Smooth muscle cell (in vitro differentiated cells): Measurements from ENCODE around the gene UBE2Z. TPM values are rescaled to one million over a fixed set of nuclear protein-coding genes. Genes with fewer than 3 reads are reported as not detected.

ENCODE experiments used
- DNase-seq: peaks from one replicate; lab custom pipeline; 2025; ENCODE audit not compliant: unreplicated experiment; lab: John Stamatoyannopoulos, UW
- H2AFZ ChIP-seq: fragments of 200-600 bp; sonication (generic); 2 replicates; pipeline ENCODE4 v1.6.0; 2016; ENCODE audit warnings: antibody characterized with exemption, low read depth, mild to moderate bottlenecking
- H3F3A ChIP-seq: fragments of 200-600 bp; sonication (generic); 2 replicates; pipeline ENCODE4 v1.6.0; 2017; ENCODE audit warnings: antibody characterized with exemption, low read depth
- H3K27ac ChIP-seq: fragments of 200-600 bp; sonication (generic); 2 replicates; pipeline ENCODE4 v1.5.1; 2016; ENCODE audit warnings: low read depth, mild to moderate bottlenecking
- H3K27me3 ChIP-seq: fragments of 200-600 bp; sonication (generic); 2 replicates; pipeline ENCODE4 v1.6.1; 2016; ENCODE audit warnings: low read depth, mild to moderate bottlenecking
- H3K36me3 ChIP-seq: fragments of 200-600 bp; sonication (generic); 2 replicates; pipeline ENCODE4 v1.5.1; 2016; ENCODE audit warnings: low read depth
- H3K4me1 ChIP-seq: fragments of 200-600 bp; sonication (generic); 2 replicates; pipeline ENCODE4 v1.5.1; 2016; ENCODE audit warnings: low read depth
- H3K4me2 ChIP-seq: fragments of 200-600 bp; sonication (generic); 2 replicates; pipeline ENCODE4 v1.6.0; 2016; ENCODE audit warnings: mild to moderate bottlenecking
- H3K4me3 ChIP-seq: fragments of 200-600 bp; sonication (generic); 2 replicates; pipeline ENCODE4 v1.5.1; 2016; ENCODE audit warnings: mild to moderate bottlenecking
- H3K79me2 ChIP-seq: fragments of 200-600 bp; sonication (generic); 2 replicates; pipeline ENCODE4 v1.6.0; 2016; ENCODE audit warnings: low read depth, mild to moderate bottlenecking
- H3K9ac ChIP-seq: fragments of 200-600 bp; sonication (generic); 2 replicates; pipeline ENCODE4 v1.6.0; 2016; ENCODE audit warnings: low read depth
- H3K9me3 ChIP-seq: fragments of 200-600 bp; sonication (generic); replicated peaks from 2 replicates; pipeline ENCODE4 v1.5.1; 2016; ENCODE audit warnings: low read depth
- H4K20me1 ChIP-seq: fragments of 200-600 bp; sonication (generic); 2 replicates; pipeline ENCODE4 v1.6.0; 2016; ENCODE audit warnings: low read depth
- CTCF ChIP-seq: fragments of 200-600 bp; sonication (generic); IDR thresholded peaks from 2 replicates; pipeline ENCODE4 v1.5.1; 2017; ENCODE audit warnings: borderline replicate concordance, mild to moderate bottlenecking, antibody characterized with exemption; ENCODE audit not compliant: insufficient read depth, poor library complexity, severe bottlenecking
- WGBS: methylation state at CpG from one replicate; pipeline ENCODE4 v1.1.7; 2016; ENCODE audit warnings: low lambda C conversion rate; 5-methylcytosine and 5-hydroxymethylcytosine counted together
- polyA plus RNA-seq: library from polyadenylated mRNA; unstranded; fragments of >200 nt; fragmentation: Nextera tagmentation; extraction: Ambion mirVana; gene quantifications from 2 replicates; pipeline ENCODE4 v1.2.1, GENCODE V29; 2016
- total RNA-seq: library from RNA; depleted of rRNA; stranded (reverse); fragments of >200 nt; gene quantifications from 2 replicates; pipeline ENCODE4 v1.2.3, GENCODE V29; 2014

The UBE2Z gene
- 67.5 and 82.5 TPM in 2 replicates for total RNA-seq
- polyA plus RNA-seq = 73.2 and 74.3 TPM in 2 replicates

- DNase-seq = peak; percentile 87
These were observed at the start of gene UBE2Z for GRCh38 chr17:48908047-48908843. Gene UBE2Z (plus strand): TSS chr17:48908407. CDS start chr17:48908504, 97 bp downstream.

GRCh38 chr17:48860034-48860433 is 48.2 kb upstream of the UBE2Z start:
- Histone ChIP-seq H3K9me3 (no peaks in the 10 kb centered on the region), H3K4me1 (no peaks in the 10 kb centered on the region), H2AFZ (no peak overlapping the region), H3K36me3 (peaks cover 6% of the 10 kb centered on the region), H3K4me3 (no peak overlapping the region), H3K4me2 (no peak overlapping the region), H4K20me1 (no peaks in the 10 kb centered on the region), H3K9ac (no peak overlapping the region), H3K27me3 (no peaks in the 10 kb centered on the region), H3K79me2 (no peaks in the 10 kb centered on the region), H3K27ac (no peak overlapping the region), H3F3A (no peaks in the 10 kb centered on the region)
- WGBS = 99% methylated on average over 3 of the region's 3 CpGs
- DNase-seq = no peak
- peak; percentile 21 for TF ChIP-seq CTCF

More at GRCh38 chr17:48908047-48908843, at the start of gene UBE2Z:
- Histone ChIP-seq H3F3A (peaks cover 3% of the 10 kb centered on the region), H3K79me2 (peaks cover 63% of the 10 kb centered on the region), H3K27ac (peak within 1 kb of the TSS; percentile 94), H2AFZ (peak within 1 kb of the TSS; percentile 44), H4K20me1 (peaks cover 43% of the 10 kb centered on the region), H3K9ac (peak within 1 kb of the TSS; percentile 92), H3K27me3 (no peaks in the 10 kb centered on the region), H3K4me1 (peaks cover 11% of the 10 kb centered on the region), H3K4me2 (peak within 1 kb of the TSS; percentile 97), H3K9me3 (no peaks in the 10 kb centered on the region), H3K4me3 (peak within 1 kb of the TSS; percentile 94), H3K36me3 (no peaks in the 10 kb centered on the region)
- WGBS = 1% methylated on average over 28 of the region's 81 CpGs
- TF ChIP-seq CTCF = no peak

DNA sequence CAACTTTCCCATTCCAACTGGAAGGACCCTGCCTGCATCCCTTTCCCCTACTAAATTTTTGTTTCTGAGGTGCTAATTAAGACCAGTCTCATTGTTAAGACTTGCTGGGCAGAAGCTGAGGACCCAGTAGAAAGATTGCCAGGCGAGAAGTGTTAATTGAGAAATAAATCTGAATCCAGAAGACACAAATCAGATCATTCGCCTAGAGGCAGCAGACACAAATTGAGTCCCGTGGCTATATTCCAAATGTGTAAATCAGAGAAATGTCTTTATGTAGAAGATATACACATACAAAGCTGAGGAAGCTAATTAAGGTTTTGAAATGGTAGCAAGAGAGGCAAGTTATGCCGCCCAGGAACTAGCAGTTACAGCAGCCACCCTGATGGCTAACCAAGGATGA is 47.8 kb upstream of the UBE2Z start:
- Histone ChIP-seq H3K4me1 (no peaks in the 10 kb centered on the region), H4K20me1 (no peaks in the 10 kb centered on the region), H3F3A (no peaks in the 10 kb centered on the region), H3K79me2 (no peaks in the 10 kb centered on the region), H3K9ac (no peak overlapping the region), H3K4me2 (no peak overlapping the region), H3K4me3 (no peak overlapping the region), H3K36me3 (peaks cover 6% of the 10 kb centered on the region), H3K9me3 (no peaks in the 10 kb centered on the region), H2AFZ (no peak overlapping the region), H3K27ac (no peak overlapping the region), H3K27me3 (no peaks in the 10 kb centered on the region)
- 95% methylated on average over 4 of the region's 4 CpGs for WGBS
- DNase-seq = no peak
- no peak for TF ChIP-seq CTCF
